CD4-positive, alpha-beta T cell (primary cell): Measurements from ENCODE around the gene VIPR1. TPM values are rescaled to one million over a fixed set of nuclear protein-coding genes. Genes with fewer than 3 reads are reported as not detected.

Experiments used
- ATAC-seq: fragments of 200-7000 bp; cut with Tn5 transposase; one replicate; pipeline ENCODE4 v1.10.0; 2022; ENCODE audit warnings: mild to moderate bottlenecking; ENCODE audit not compliant: poor library complexity
- CTCF ChIA-PET: fragments of 350-600 bp; sonication (Branson Sonifier 250); formaldehyde crosslinking; loops from one replicate; lab custom pipeline; 2021; ENCODE audit warnings: antibody characterized with exemption, inconsistent platforms; lab: Charles Lee
- POLR2A ChIA-PET: fragments of 350-600 bp; sonication (Branson Sonifier 250); formaldehyde crosslinking; loops from one replicate; lab custom pipeline; 2021; ENCODE audit warnings: antibody characterized with exemption, inconsistent platforms; lab: Charles Lee
- DNase-seq, 14 experiments: peaks; one replicate each; pipeline ENCODE4 v3.0.0-alpha.2; 2013 to 2020; ENCODE audit warnings: mixed read lengths in 2 of 14
- H3K27ac ChIP-seq, 2 donors: one replicate each; pipeline versions ENCODE4 v1.5.1 to v1.7.0; 2013; ENCODE audit warnings: low read length in 2 of 2, low read depth in 1 of 2, mild to moderate bottlenecking in 1 of 2
- H3K27me3 ChIP-seq, 2 experiments: 1 replicate in 1 of 2; 2 replicates in 1 of 2; pipeline versions ENCODE4 v1.6.1 to v1.7.0; 2013; ENCODE audit warnings: low read length in 2 of 2, control low read depth in 1 of 2, mild to moderate bottlenecking in 1 of 2, moderate library complexity in 1 of 2; ENCODE audit not compliant: insufficient read depth in 2 of 2, control insufficient read depth in 1 of 2
- H3K36me3 ChIP-seq: one replicate; pipeline ENCODE4 v1.6.1; 2013; ENCODE audit warnings: low read length, control low read depth; ENCODE audit not compliant: insufficient read depth
- H3K4me1 ChIP-seq: one replicate; pipeline ENCODE4 v1.6.1; 2013; ENCODE audit warnings: low read length, control low read depth; ENCODE audit not compliant: insufficient read depth
- H3K4me3 ChIP-seq: one replicate; pipeline ENCODE4 v1.5.1; 2013; ENCODE audit warnings: mild to moderate bottlenecking, low read length, moderate library complexity
- H3K9me3 ChIP-seq, 2 experiments: 1 replicate in 1 of 2; 2 replicates in 1 of 2; pipeline versions ENCODE4 v1.6.1 to v1.7.0; 2013; ENCODE audit warnings: low read length in 2 of 2, mild to moderate bottlenecking in 2 of 2, control low read depth in 1 of 2, moderate library complexity in 1 of 2; ENCODE audit not compliant: control insufficient read depth in 1 of 2, insufficient read depth in 1 of 2
- H3K27ac Mint-ChIP-seq: one replicate; pipeline ENCODE4 v1.8.0; 2020; ENCODE audit warnings: mixed read lengths
- H3K27me3 Mint-ChIP-seq: one replicate; pipeline ENCODE4 v1.8.0; 2021; ENCODE audit warnings: mixed read lengths
- H3K36me3 Mint-ChIP-seq: one replicate; pipeline ENCODE4 v1.8.0; 2021; ENCODE audit warnings: low read depth, mixed read lengths
- H3K4me1 Mint-ChIP-seq: one replicate; pipeline ENCODE4 v1.8.0; 2021; ENCODE audit warnings: low read depth, mixed read lengths
- H3K4me3 Mint-ChIP-seq: one replicate; pipeline ENCODE4 v1.8.0; 2020; ENCODE audit warnings: mild to moderate bottlenecking, mixed read lengths
- H3K9me3 Mint-ChIP-seq: one replicate; pipeline ENCODE4 v1.8.0; 2020; ENCODE audit warnings: mixed read lengths
- CTCF ChIP-seq: fragments of 200-600 bp; IDR thresholded peaks from one replicate; pipeline ENCODE4 v1.8.0; 2022; ENCODE audit warnings: antibody characterized with exemption, mild to moderate bottlenecking
- intact Hi-C, 2 experiments: fragments of 100-400 bp; cut with DNase I in 1 of 2; cut with micrococcal nuclease in 1 of 2; formaldehyde crosslinking; loops; one replicate each; pipeline versions ENCODE4 v1.15.1 to v1.9.0; 2023 to 2025; cut with DNase I, micrococcal nuclease
- total RNA-seq, 174 experiments: library from RNA in 2 of 174; stranded (reverse) in 2 of 174; gene quantifications; one replicate each; pipeline ENCODE4 v1.2.3 and lab custom pipeline; 2021 to 2026

VIPR1 gene
- total RNA-seq, 2 experiments from 2014 or later: 66.8 to 67.6 TPM

GRCh38 chr3:42525212-42525611 is 22.8 kb downstream of the VIPR1 start:
- H3K4me3 ChIP-seq: no peak overlapping the region
- no peaks in the 10 kb centered on the region for H3K27me3 ChIP-seq
- peak overlapping the region in 1 of 2 donors; percentile 22 for H3K27ac ChIP-seq
- no peak overlapping the region for H3K4me3 Mint-ChIP-seq
- ChIA-PET POLR2A (no interaction called here), CTCF (no interaction called here)
- peaks cover 73% of the 10 kb centered on the region for H3K4me1 ChIP-seq
- TF ChIP-seq CTCF: no peak
- DNase-seq (no peak), ATAC-seq (no peak)
- H3K36me3 ChIP-seq: peaks cover 14% of the 10 kb centered on the region
- peaks cover 64% of the 10 kb centered on the region for H3K4me1 Mint-ChIP-seq
- intact Hi-C loops: no loop called here
- peak overlapping the region; percentile 73 for H3K27ac Mint-ChIP-seq
- no peaks in the 10 kb centered on the region for H3K9me3 ChIP-seq
- H3K36me3 Mint-ChIP-seq: peaks cover 70% of the 10 kb centered on the region
- no peaks in the 10 kb centered on the region for H3K27me3 Mint-ChIP-seq
- H3K9me3 Mint-ChIP-seq: no peaks in the 10 kb centered on the region

- ChIA-PET CTCF (interaction anchor here (1.1 to 2.8 kb wide), 4 partner anchors 8 to 24 kb away, joined by 3 to 13 read pairs (median 4); partner anchors contain the start of gene VIPR1), POLR2A (interaction anchor here (1.0 to 2.3 kb wide), 2 partner anchors 11 to 23 kb away, joined by 4 to 14 read pairs; partner anchors contain the start of gene VIPR1)
- DNase-seq (no peak), ATAC-seq (no peak)
- no peaks in the 10 kb centered on the region for H3K9me3 Mint-ChIP-seq
- Histone ChIP-seq H3K27me3 (no peaks in the 10 kb centered on the region), H3K27ac (peak overlapping the region; percentile 53 to 73), H3K36me3 (peaks cover 14% of the 10 kb centered on the region), H3K4me3 (no peak overlapping the region), H3K9me3 (no peaks in the 10 kb centered on the region), H3K4me1 (peaks cover 73% of the 10 kb centered on the region)
- no peak for TF ChIP-seq CTCF
- H3K4me3 Mint-ChIP-seq: no peak overlapping the region
- H3K36me3 Mint-ChIP-seq: peaks cover 68% of the 10 kb centered on the region
- peaks cover 64% of the 10 kb centered on the region for H3K4me1 Mint-ChIP-seq
- peak overlapping the region; percentile 88 for H3K27ac Mint-ChIP-seq
- no peaks in the 10 kb centered on the region for H3K27me3 Mint-ChIP-seq
- intact Hi-C loops: no loop called here
These were observed 23.4 kb downstream of the VIPR1 start for GRCh38 chr3:42525736-42526345.

- peak overlapping the region; percentile 55 to 73 for H3K27ac ChIP-seq
- H3K4me3 ChIP-seq: no peak overlapping the region
- ChIA-PET POLR2A (interaction anchor here (1.0 to 2.3 kb wide), 2 partner anchors 10 to 24 kb away, joined by 4 to 14 read pairs; partner anchors contain the start of gene VIPR1), CTCF (interaction anchor here (1.1 to 2.8 kb wide), 4 partner anchors 8 to 25 kb away, joined by 3 to 13 read pairs (median 4); partner anchors contain the start of gene VIPR1)
- peak; percentile 11 to 69 (median 44) for DNase-seq
- H3K36me3 ChIP-seq: peaks cover 14% of the 10 kb centered on the region
- Mint-ChIP-seq H3K27ac (peak overlapping the region; percentile 88), H3K9me3 (no peaks in the 10 kb centered on the region), H3K36me3 (peaks cover 68% of the 10 kb centered on the region), H3K4me3 (peak overlapping the region; percentile 82), H3K27me3 (no peaks in the 10 kb centered on the region), H3K4me1 (peaks cover 67% of the 10 kb centered on the region)
- TF ChIP-seq CTCF: peak; percentile 43
- no peaks in the 10 kb centered on the region for H3K9me3 ChIP-seq
- H3K27me3 ChIP-seq: no peaks in the 10 kb centered on the region
- intact Hi-C loops: no loop called here
- ATAC-seq: peak; percentile 91
- H3K4me1 ChIP-seq: peaks cover 80% of the 10 kb centered on the region
These were observed 24.3 kb downstream of the VIPR1 start for GRCh38 chr3:42526616-42527367.
